ENCODE data around the gene CDK2AP2. TPM values are rescaled to one million over a fixed set of nuclear protein-coding genes. Genes with fewer than 3 reads are reported as not detected.
A peak's percentile ranks its signal among the peaks of the same experiment; 100 is the strongest.

CDK2AP2 gene
- total and polyA plus RNA-seq, 9 of the 15 experiments (the other 6 are each of a cell fraction or from before 2014, with no cell fraction given): 4.4 to 47.4 (median 21.7) TPM

DNA sequence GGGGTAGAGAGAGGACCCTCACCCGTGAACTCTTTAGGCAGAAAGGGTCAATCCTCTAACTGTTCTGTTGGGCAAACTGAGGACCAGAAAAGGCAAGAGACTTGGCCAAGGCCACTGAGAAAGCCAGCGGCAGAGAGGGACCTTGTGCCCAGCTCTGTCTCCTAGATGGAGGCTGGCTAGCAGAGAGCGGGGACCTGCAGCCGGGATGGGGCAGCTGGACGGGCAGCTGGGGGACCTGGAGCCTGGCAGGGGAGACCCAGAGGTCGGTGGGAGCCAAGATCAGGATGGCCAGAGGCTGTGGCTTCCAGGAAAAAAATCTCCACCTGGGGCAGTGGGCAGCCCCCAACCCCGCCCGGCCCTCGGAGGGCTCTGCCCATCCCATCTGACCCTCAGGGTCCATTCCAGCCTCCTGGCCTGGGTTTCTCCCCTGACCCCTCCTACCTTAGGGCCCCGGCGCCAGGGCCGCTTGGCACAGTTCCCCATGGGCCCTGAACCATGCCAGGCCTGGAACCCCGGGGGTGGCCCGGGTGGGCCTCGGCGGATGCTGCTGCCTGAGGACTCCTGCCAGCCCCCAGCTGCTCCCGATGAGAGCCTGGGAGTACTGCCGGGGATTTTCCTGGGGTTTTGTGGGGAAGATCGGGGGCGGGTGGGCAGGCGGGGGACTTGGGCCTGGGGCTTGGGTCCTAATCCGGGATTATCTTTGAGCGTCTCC lies 15.0 kb upstream of the CDK2AP2 start, which contains the start of gene CABP2:
TSS of gene CABP2 (minus strand) at position 603 of the 712 bp plus-strand sequence. CDS start at position 483, 120 bp downstream.
- H3K9me3 ChIP-seq (replicated peaks; ENCODE audit: control insufficient read depth, insufficient read depth, low read depth, low read length): no peaks in the 10 kb centered on the region
- peak within 1 kb of the TSS in 1 of 2 experiments; percentile 65; a peak in 2 of 4 replicates for H3K9ac ChIP-seq (ENCODE audit: insufficient read depth in 1 of 2, low read depth in 2 of 2, low read length in 2 of 2)
- 0 out of 2 replicates have a peak, but pooled peaks cover 3% of the 10 kb centered on the region for H4K20me1 ChIP-seq (replicated peaks; ENCODE audit: control insufficient read depth, insufficient read depth, low read length)
- no peak within 1 kb of the TSS for H3K4me2 ChIP-seq (ENCODE audit: insufficient read depth, low read length)
- ChIA-PET POLR2A (no interaction called here), CTCF (ENCODE audit: low intra/inter-chr PET ratio) (no interaction called here)
- intact Hi-C loops (cut with micrococcal nuclease) (no loop called here), in situ Hi-C loops (cut with MboI) (no loop called here)
- 29% methylated on average over 14 of the region's 23 CpGs for WGBS (ENCODE audit: insufficient coverage, low coverage, missing lambda C conversion rate)
- H3K4me3 ChIP-seq: no peak within 1 kb of the TSS
- TF ChIP-seq ZNF445 (CRISPR knock-in tag; IDR thresholded peaks at IDR 0.05; ENCODE audit: low read depth): no peak
- no peak for TF ChIP-seq NR3C1 (CRISPR knock-in tag; IDR thresholded peaks at IDR 0.05)
- no peak for TF ChIP-seq MBD2 (IDR thresholded peaks at IDR 0.05; ENCODE audit: borderline replicate concordance, low read depth)
- TF ChIP-seq HBP1 (CRISPR knock-in tag; IDR thresholded peaks at IDR 0.05): no peak
- TF ChIP-seq, protein P1, sequence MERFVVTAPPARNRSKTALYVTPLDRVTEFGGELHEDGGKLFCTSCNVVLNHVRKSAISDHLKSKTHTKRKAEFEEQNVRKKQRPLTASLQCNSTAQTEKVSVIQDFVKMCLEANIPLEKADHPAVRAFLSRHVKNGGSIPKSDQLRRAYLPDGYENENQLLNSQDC (CRISPR knock-in tag; IDR thresholded peaks at IDR 0.05): no peak
- no peak for TF ChIP-seq HCFC1 (IDR thresholded peaks at IDR 0.05; ENCODE audit: low read depth, low read length)
- TF ChIP-seq ZBTB9 (CRISPR knock-in tag; IDR thresholded peaks at IDR 0.05): no peak
- no peak for TF ChIP-seq NFIX (CRISPR knock-in tag; IDR thresholded peaks at IDR 0.05; ENCODE audit: low read depth)
- no peak for TF ChIP-seq FOXJ2 (tag; IDR thresholded peaks at IDR 0.05)
- no peak for TF ChIP-seq TCF3 (CRISPR knock-in tag; IDR thresholded peaks at IDR 0.05)
- no peak for TF ChIP-seq TEAD4 (IDR thresholded peaks at IDR 0.05; ENCODE audit: low read length)
- no peak for TF ChIP-seq TEAD4 (CRISPR knock-in tag; IDR thresholded peaks at IDR 0.05; ENCODE audit: borderline replicate concordance)
- TF ChIP-seq SAP30 (IDR thresholded peaks at IDR 0.05; ENCODE audit: borderline replicate concordance, insufficient read depth, low read depth, low read length, poor library complexity, severe bottlenecking): no peak
- TF ChIP-seq, protein P2, sequence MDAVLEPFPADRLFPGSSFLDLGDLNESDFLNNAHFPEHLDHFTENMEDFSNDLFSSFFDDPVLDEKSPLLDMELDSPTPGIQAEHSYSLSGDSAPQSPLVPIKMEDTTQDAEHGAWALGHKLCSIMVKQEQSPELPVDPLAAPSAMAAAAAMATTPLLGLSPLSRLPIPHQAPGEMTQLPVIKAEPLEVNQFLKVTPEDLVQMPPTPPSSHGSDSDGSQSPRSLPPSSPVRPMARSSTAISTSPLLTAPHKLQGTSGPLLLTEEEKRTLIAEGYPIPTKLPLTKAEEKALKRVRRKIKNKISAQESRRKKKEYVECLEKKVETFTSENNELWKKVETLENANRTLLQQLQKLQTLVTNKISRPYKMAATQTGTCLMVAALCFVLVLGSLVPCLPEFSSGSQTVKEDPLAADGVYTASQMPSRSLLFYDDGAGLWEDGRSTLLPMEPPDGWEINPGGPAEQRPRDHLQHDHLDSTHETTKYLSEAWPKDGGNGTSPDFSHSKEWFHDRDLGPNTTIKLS (IDR thresholded peaks at IDR 0.05; ENCODE audit: borderline replicate concordance, low read depth): no peak
- no peak for TF ChIP-seq GABPB2 (CRISPR knock-in tag; conservative IDR thresholded peaks at IDR 0.05)
- no peak for TF ChIP-seq SIX5 (IDR thresholded peaks at IDR 0.05; ENCODE audit: borderline replicate concordance in 1 of 2, insufficient read depth in 1 of 2, low read depth in 1 of 2, low read length in 2 of 2)
- H3K4me1 ChIP-seq (replicated peaks in 1 of 2; ENCODE audit: control insufficient read depth in 2 of 2, insufficient read depth in 2 of 2, low read length in 2 of 2): peaks cover 0 to 35% of the 10 kb centered on the region in 2 experiments; a peak in 2 of 5 replicates
- no peaks in the 10 kb centered on the region for H3K79me2 ChIP-seq (ENCODE audit: control insufficient read depth, insufficient read depth, low read length)
- no peaks in the 10 kb centered on the region for H3K36me3 ChIP-seq (ENCODE audit: control insufficient read depth, insufficient read depth, low read length)
- FAIRE-seq (no peak), ATAC-seq (no peak), DNase-seq (ENCODE audit: extremely low read depth in 1 of 4, low spot score in 3 of 4) (no peak)
- no peak within 1 kb of the TSS for H3K27ac ChIP-seq (ENCODE audit: extremely low read depth, low read depth, low read length)
- H2AFZ ChIP-seq (ENCODE audit: low read depth, low read length): no peak within 1 kb of the TSS
- H3K27me3 ChIP-seq (ENCODE audit: control insufficient read depth in 2 of 2, insufficient read depth in 2 of 2, low read length in 2 of 2): peaks cover 2 to 33% of the 10 kb centered on the region in 2 experiments; a peak in 4 of 5 replicates
- no TSS peak for BruUV-seq (replicated peaks)
- no peaks in the 10 kb centered on the region for H3K9me1 ChIP-seq (ENCODE audit: control insufficient read depth, insufficient read depth, low read length)
